Activated T-cell treated with anti-CD3 and anti-CD28 coated beads for 48 hours (primary cell): ENCODE measurements around the gene FAM72A.
"Not testable (repeated sequence)": the region's sequence is repeated elsewhere in the genome, so short reads cannot be mapped to it uniquely, and the experiment has no call there.

Experiments
- DNase-seq: peaks from one replicate; pipeline ENCODE4 v3.0.0-alpha.2; 2020; ENCODE audit warnings: low read depth

FAM72A gene

GRCh38 chr1:206215600-206216392 is 13.2 kb upstream of the FAM72A start:
- not testable (repeated sequence) for DNase-seq

DNA sequence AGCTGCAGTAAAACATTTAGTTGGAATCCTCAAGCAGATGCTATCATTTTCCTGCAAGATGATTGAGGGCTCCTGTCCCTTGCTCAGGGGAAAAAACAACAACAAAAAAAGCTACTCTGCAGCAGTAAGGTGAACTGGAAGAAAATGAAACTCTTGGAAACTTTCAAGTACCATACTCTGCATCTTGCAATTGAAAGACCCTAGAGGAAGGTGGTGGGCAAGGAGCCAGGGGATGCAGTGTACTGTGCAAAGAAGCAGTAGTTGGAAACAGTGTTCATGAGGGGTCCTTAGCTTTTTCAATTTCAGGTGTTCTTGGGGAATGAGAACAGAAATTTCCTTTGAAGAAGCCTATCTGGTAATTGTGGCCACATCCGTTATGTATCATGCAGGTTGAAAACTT is 8.2 kb upstream of the FAM72A start:
- DNase-seq: not testable (repeated sequence)

DNA sequence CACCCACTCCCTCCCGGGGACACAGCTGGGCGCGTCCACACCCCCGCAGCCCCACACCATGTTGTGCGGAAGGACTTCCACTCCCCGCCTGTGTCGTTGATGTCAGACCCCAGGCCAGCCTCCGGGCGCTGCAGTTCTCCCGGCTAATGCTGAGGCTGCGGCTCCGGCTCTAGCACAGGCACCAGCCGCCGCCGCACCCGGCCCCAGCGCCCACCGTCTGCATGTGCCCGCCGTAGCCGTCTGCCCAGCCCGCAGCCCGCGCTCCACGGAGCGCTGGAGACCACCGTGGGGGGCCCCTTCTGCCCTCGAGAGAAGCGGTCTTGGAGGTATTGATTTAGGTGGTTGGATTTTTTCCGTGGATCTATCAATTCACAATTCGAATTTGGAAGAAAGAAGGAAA is 2.9 kb upstream of the FAM72A start:
- peak; percentile 3 for DNase-seq

- peak; percentile 0 for DNase-seq
Measured at GRCh38 chr1:206204871-206205270, 2.2 kb upstream of the FAM72A start.

DNA sequence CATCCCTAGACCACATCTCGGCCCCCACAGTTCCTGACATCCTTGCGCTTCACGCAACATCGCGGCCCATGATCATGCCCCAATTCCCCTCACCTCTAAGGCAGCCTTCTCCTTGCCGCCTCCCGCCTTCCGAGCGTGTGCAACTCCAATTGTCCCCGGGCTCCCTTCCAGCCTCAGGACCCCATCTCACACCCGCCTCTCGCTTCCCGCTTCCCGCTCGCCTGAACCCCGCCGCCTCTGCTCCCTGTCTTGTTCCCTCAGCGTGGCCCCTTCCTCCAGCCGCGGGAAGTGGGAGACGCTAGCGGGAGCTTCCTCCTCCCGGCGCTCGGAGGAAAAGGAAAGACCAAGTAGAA is 1.5 kb upstream of the FAM72A start:
- peak; percentile 8 for DNase-seq

GRCh38 chr1:206203364-206204158 is 922 bp upstream of the FAM72A start, which contains the start of gene SRGAP2:
SRGAP2 (plus strand) TSS chr1:206203541; CDS start chr1:206205971, 2,430 bp downstream.
- peak; percentile 52 for DNase-seq

- not testable (repeated sequence) for DNase-seq
Measured at GRCh38 chr1:206196748-206197424, 5.8 kb downstream of the FAM72A start.

DNA sequence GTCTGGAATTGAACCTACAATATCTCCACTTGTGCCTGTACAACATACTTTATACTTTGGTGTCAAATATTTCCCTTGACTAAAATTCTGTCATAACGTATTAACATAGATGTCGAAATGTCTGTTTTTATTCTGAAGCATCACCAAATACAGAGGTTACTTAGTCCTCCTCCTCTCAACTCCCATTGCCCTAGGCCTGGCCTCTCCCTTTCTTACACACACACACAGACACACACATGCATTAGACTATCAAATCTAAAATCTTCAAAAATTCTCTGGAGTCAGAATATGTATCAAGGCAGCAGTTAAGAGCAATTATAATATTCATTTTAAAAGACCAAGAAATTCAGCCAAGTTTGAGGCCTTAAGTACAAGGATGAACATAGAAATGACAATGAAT is 7.5 kb downstream of the FAM72A start:
- DNase-seq: not testable (repeated sequence)

GRCh38 chr1:206186826-206187225 is 15.8 kb downstream of the FAM72A start:
- DNase-seq: not testable (repeated sequence)

GRCh38 chr1:206185778-206186177 is 16.9 kb downstream of the FAM72A start:
- not testable (repeated sequence) for DNase-seq

DNA sequence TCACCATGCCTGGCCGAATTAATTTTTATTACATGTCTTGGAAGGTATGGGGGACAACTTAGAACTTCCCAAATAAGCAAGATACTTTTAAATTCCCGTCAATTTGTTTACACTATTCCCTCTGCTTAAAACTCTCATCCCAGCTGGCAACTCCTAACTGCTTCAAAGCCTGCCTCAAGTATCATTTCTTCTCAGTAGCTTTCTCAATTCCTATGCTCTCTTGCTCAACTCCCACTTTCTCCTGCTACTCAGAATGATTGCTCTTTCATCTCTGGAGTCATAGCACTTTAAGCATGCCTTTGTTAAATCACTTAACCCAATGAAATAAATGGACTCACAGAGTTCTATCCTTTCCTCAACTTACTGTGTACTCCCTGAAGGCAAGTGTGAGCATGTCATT is 18.9 kb downstream of the FAM72A start:
- not testable (repeated sequence) for DNase-seq

DNA sequence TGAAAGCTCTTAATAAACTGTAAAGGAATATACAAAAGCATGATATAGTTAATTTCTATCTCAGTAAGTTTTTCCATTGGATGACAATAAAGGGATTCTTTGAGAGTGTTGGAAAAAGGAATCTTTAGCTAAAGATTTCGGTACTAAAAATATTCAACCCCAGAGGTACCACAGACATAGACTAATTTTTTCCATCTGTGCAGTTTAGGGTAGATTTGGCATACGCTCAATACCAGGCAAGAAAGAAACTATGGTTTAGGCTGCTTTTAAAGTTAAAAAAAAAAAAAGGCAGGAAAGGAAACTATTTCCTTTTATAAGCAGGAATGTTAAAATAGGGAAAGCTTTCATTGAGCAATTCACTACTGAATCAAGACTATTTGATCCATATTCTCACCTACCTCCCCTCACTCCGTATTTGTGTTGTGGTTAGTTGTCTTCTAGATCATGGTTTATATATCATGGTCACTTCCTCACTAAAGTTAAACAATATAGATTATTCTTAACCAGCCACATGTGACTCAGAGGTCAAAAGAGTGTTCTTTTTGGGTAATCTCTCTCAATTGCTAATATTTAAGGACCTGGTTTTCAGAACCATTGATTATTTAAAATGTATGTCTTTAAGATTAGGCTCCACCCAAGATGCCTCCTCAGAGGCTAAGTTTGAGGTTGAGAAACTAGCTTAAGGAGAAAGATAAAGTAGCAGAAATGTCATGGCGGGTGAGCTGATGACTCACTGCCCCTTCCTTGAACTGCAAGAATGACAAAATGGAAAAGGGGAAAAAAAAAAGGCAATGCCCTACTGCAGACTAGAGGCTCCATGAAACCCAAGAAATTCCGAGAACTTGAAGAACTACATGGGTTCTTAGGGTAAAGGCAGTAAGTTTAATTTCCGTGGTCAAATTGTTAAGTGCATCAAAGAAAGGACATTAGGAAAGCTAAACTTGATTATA is 20.0 kb downstream of the FAM72A start:
- DNase-seq: not testable (repeated sequence)

GRCh38 chr1:206179666-206180065 is 23.0 kb downstream of the FAM72A start:
- DNase-seq: not testable (repeated sequence)

DNA sequence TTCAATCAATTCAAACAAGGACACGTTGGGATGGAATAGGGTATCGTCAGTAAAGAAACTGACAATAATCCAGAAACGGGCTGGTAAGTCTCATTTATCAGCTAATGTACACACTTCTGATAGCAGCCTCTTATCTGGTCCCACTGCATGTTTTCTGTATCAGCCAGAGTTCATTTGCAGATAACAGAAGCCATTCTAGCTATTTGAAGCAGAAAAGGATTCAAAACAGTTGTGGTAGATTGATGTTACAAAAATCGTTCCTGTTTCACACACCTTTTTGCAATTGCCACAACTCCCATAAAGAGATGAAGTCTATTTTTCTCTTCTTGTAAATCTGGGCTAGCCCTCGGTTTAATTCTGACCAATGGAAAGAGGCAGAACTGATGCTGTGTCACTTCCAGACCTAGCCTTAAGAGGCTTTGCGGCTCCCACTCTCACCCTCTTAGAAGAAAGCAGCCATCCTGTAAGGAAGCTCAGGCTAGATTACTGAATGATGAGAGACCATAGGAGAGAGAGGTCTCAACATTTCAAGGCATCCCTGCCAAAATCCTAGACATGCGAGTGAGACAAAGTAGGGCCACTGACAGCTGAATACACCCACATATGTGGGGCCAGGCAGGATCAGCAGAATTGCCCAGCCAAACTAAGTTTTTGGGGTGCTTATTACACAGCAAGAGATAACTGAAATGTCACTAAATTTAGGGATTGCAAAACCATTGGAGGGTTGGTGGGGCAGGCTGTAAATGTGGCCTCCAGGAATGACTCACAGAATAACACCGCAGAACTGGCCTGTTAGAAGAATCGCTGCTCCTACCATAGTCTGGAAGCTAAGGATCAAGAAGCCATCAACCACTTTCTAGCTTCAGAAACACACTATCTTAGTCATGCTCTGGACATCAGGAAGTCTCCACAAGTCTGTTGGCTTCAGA is 24.3 kb downstream of the FAM72A start:
- DNase-seq: not testable (repeated sequence)

GRCh38 chr1:206176114-206176502 is 26.5 kb downstream of the FAM72A start:
- DNase-seq: peak; percentile 3

DNA sequence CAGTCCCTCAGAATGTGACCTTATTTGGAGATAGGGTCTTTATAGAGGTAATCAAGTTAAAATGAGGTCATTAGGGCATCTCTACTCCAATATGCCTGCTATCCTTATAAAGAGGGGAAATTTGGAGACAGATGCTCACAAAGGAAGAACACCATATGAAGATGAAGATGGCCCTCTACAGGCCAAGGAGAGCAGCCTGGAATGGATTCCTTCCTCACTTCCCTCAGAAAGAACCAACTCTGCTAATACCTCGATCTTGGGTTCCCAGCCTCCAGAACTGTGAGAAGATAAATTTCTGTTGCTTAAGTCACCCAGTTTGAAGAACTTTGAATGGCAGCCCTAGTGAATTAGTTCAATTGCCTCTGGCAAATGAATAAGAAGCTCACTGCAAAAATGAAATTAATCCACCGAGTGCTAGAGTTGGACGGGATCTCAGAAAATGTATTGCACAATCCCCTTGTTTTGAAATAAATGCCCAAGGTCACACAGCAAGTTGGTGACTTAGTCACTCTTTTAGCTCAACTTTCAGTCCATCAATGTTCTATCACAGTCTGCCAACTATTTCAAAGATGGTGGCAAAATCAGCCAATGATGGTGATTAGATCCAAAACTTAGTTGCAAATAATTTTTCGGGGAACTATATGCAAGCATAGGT is 27.1 kb downstream of the FAM72A start:
- not testable (repeated sequence) for DNase-seq

DNA sequence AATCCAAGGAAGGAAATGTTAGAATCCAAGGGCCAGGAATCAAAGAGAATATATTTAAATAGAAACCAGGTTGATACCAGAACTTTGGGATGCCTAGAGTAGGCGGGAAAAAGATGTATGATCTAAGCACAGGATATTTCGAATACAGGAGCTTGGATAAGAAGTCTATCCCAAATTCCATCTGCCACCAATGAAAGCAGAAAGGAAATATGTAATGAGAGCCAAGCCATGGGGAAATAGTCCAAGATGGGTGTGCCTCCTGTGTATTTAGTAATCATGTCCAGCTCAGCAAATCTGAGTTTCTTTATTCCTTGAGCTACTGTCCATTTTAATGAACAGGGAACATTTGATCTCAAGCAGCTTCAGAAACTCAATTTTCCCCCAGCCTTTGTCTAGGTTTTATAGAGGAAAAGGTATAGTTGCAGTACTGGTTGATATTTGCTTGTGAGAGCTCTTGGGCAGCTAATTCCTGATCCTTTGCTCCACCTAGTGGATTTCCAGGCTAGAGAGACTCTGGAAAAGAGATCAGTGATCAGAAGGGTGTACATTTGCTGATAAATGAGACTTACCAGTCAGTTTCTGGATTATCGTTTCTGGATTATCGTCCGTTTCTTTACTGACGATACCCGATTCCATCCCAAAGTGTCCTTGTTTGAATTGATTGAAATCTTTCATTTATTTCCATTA is 28.3 kb downstream of the FAM72A start:
- not testable (repeated sequence) for DNase-seq

- not testable (repeated sequence) for DNase-seq
Measured at GRCh38 chr1:206173110-206173719, 29.4 kb downstream of the FAM72A start.

GRCh38 chr1:206169794-206170193 is 32.8 kb downstream of the FAM72A start:
- not testable (repeated sequence) for DNase-seq
